DMS53 treated with DMSO at 0.1 percent for 48 hours (cell line): ENCODE measurements around the gene NEAT1.
A peak's percentile ranks its signal among the peaks of the same experiment; 100 is the strongest.

Source experiments
- DNase-seq: peaks from one replicate; lab custom pipeline; 2025; ENCODE audit not compliant: unreplicated experiment; lab: John Stamatoyannopoulos, UW

Gene NEAT1

GRCh38 chr11:65478388-65479183, 56.0 kb downstream of the NEAT1 start:
- DNase-seq = no peak

GRCh38 chr11:65479184-65480145, 56.9 kb downstream of the NEAT1 start:
- no peak for DNase-seq

- no peak for DNase-seq
These were observed 59.8 kb downstream of the NEAT1 start for GRCh38 chr11:65482306-65482850.

DNA sequence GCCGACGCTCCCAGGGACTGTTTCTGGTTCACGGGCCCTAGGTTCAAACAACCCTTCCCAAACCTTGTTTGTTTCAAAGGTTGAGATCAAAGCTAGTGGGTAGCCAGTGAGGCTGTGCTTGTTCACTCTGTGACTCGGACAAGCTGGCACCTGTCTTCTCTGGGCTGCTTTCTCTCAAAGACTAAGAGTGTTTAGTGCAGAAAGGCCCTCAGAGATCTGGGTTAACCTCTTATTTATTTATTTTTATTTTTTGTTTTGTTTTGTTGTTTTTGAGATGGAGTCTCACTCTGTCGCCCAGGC, 63.3 kb downstream of the NEAT1 start:
- no peak for DNase-seq

- no peak for DNase-seq
These were observed 64.2 kb downstream of the NEAT1 start for GRCh38 chr11:65486570-65487466.

DNA sequence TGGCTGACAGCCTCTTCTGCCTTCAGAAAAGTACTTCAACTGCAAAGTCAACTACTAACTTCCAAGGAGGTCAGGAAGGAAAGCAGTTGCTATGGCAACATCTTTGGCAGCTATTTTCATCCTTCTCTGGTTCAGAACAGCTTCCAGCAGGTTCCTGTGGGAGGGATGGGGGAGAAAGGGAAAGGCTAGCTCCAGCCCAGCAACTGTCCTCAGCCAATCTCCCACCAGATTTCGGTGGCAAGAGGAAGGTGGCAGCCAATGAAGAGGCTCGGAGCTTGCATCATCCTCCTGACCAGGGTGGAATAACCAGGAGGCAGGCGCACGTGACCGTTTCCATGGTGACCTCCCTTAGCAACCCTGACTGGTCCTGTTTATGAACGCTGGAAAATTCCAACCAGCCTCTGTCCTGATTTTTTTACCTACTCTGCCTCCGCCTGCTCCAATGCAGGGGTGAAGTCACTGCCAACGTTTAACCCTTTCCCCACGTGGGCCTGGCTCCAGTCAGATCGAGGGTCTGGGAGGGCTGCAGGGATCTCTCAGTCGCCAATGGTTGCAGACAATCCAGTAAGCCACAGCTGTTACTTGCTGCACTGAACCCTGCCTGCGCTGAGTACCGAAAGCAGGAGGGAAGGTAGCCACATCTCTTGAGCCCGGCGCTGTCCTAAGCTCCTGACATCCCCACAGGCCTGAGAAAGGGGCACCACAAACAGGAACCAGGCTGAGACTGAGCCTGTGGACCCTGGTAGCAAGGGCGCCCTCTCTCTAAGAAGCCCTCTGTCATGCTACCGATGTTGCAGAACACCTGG, 65.1 kb downstream of the NEAT1 start:
- DNase-seq = peak; percentile 98

DNA sequence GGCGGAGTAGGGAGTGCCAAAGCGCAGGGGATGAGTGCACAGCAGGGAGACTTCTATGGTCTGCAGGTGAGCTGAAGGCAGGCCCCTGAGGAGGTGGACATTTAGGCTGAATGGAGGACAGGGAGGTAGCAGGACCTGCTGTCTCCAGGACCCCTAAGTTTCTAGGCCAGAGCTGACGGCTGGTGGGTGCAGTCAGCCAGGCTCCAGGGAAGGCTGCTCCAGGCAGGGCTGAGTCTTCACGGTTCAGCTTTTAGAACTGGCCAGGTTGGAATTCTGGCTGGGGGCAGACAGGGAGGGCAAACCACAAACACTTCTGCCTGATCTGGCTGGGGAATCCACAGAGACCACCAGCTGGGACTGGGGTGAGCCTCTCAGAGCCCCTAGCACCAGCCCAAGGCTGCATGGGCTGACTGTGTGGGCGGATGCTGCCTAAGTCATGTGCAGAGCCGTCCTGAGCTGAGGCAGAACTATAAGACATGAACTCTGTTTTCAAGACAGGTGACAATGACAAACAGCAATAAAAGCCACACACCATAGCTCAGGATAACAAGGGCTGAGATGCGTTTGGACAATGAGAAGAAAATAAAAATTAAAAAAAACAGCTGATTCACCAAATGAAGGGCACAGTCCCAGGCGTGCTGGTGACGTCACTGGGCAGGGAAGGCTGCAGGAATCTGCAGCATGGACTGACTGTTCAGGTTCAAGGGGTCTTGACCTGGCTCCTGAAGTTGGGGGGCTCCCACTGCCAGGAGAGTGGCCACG, 65.9 kb downstream of the NEAT1 start:
- no peak for DNase-seq

DNA sequence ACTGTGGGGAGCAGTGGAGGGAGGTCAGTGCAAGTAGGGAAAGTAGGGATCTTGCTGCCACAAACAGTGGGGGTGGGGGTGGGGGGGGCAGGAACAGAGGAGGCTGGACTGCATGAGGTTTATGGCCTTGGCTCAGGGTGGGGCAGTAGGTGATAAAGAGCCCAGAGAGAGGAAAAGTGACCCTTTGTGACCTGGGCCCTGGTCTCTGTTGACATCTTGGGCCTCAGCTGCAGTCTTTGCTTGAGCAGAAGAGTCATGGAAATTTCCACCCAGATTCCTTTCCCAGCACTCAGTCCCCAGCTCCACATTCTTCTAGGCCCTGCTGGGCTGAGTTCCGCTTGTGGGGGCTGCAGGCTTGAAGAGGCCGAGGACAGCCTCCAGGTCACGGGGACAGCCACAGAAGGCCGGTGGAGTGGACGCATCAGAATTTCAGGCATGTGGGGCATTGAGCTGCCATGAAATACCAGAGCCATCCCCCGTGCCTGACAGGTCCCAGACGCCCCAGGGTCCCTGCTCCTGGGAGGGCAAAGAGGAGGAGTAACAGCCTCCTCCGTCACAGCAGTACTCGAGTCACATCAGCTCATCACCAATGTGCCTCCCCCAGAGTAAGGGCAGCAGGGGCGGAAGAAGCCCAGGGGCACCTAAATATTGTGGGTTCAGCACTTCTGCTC, 66.6 kb downstream of the NEAT1 start:
- DNase-seq = no peak

GRCh38 chr11:65489706-65490320, 67.2 kb downstream of the NEAT1 start:
- DNase-seq = no peak

- no peak for DNase-seq
These were observed 68.5 kb downstream of the NEAT1 start for GRCh38 chr11:65491163-65491465.

DNA sequence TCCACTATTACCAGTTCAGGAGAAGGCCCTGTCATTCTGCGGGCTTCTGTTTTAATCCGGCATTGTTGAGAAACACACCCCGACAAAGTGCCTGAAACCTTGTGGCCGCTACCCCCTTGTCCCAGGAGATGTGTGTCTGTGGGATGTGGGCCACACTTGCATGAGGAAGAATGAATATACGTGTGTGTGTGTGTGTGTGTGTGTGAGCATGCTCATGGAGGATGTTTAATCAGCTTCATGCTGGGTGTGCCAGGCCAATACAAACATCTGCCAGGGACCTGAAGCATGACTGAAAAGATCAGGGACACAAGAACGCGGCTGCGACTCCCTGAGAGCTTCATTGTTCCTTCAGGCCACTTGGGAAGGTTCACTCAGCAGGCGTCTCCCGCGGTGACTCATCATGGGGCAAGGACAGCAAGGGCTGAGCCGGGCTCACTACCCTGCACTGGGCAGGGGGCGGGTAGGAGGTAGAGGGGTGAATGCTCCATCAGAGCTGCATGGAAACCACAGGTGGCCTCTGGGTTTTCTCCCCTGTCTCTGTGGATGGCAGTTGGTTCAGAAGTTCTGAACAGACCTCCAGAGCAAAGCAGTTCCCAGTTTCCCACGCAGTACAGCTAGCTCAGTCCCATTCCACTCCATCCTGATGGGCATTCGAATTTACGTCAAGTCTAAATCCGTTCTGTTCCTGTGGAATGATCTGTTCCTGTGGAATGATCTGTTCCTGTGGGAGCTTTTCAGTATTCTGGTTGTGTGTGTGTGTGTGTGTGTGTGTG, 69.2 kb downstream of the NEAT1 start:
- peak; percentile 94 for DNase-seq

GRCh38 chr11:65492387-65492636, 69.7 kb downstream of the NEAT1 start:
- DNase-seq = no peak

GRCh38 chr11:65492637-65493366, 70.2 kb downstream of the NEAT1 start:
- DNase-seq = peak; percentile 38

DNA sequence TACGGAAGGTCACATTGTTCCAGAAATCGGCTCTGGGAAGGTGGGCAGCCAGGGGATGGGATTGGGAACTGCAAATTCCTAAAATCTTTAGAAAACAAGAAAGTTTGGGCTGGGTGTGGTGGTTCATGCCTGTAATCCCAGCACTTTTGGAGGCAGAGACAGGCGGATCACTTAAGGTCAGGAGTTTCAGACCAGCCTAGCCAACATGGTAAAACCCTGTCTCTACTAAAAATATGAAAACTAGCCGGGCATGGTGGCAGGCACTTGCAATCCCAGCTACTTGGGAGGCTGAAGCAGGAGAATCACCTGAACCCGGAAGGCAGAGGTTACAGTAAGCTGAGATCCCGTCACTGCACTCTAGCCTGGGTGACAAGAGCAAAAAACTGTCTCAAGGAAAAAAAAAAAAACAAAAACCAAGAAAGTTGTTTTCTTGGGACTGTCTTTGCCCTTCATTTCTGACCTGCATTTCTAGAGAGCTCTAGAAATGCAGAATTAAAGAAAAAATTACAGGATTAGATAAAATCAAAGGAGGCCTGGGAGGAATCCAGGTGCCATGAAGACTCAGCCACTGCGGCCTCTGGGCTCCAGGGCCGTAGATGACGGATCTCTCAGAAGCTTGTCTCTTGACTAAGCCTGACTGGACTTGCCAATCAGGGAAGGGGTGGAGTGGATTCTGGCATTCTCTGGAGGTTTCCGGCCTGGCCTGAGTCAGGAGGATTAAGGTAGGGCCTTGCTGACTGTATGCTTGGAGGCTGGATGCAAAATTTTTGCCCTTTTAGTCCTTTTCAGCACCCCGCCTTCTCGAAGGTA, 71.0 kb downstream of the NEAT1 start:
- no peak for DNase-seq
